IMR-90 (cell line): ENCODE data around the gene SHE. TPM values are rescaled to one million over a fixed set of nuclear protein-coding genes. Genes with fewer than 3 reads are reported as not detected.

Experiments used
- ATAC-seq: fragments of 200-7000 bp; cut with Tn5 transposase; 2 replicates; pipeline ENCODE4 v1.9.1; 2020; ENCODE audit warnings: low read depth, mild to moderate bottlenecking, moderate library complexity
- BruUV-seq: library from RNA; stranded (reverse); fragments of 400-500 nt; replicated peaks from 2 replicates; lab custom pipeline; 2021; lab: Mats Ljungman, UMichigan
- CTCF ChIA-PET: fragments of 300-600 bp; formaldehyde crosslinking; extraction: SDS; loops from one replicate; lab custom pipeline; 2021; ENCODE audit warnings: antibody characterized with exemption; lab: Yijun Ruan, JAX
- POLR2A ChIA-PET: fragments of 300-600 bp; sonication (Branson Sonifier 250); formaldehyde crosslinking; loops from one replicate; lab custom pipeline; 2022; ENCODE audit warnings: antibody characterized with exemption; ENCODE audit not compliant: unreplicated experiment; lab: Charles Lee
- DNase-seq: peaks from one replicate; pipeline ENCODE4 v3.0.0; 2013
- H2AFZ ChIP-seq: replicated peaks from 2 replicates; pipeline ENCODE3; 2013; ENCODE audit warnings: low read length, mild to moderate bottlenecking; ENCODE audit not compliant: poor library complexity
- H2AK5ac ChIP-seq: 2 replicates; pipeline ENCODE4 v1.6.1; 2013; ENCODE audit warnings: low read depth, low read length, inconsistent platforms
- H2AK9ac ChIP-seq: replicated peaks from 2 replicates; pipeline ENCODE3; 2013; ENCODE audit warnings: mild to moderate bottlenecking, low read depth, low read length, moderate library complexity; ENCODE audit not compliant: poor library complexity
- H2BK120ac ChIP-seq: 2 replicates; pipeline ENCODE4 v1.6.1; 2013; ENCODE audit warnings: low read depth, low read length, inconsistent platforms
- H2BK15ac ChIP-seq: 3 replicates; pipeline ENCODE4 v1.6.1; 2013; ENCODE audit warnings: low read depth, low read length, inconsistent platforms
- H2BK20ac ChIP-seq: 2 replicates; pipeline ENCODE4 v1.6.1; 2013; ENCODE audit warnings: low read depth, mild to moderate bottlenecking, inconsistent platforms, low read length, moderate library complexity
- H2BK5ac ChIP-seq: 2 replicates; pipeline ENCODE4 v1.6.1; 2013; ENCODE audit warnings: mild to moderate bottlenecking, low read depth, low read length, inconsistent platforms; ENCODE audit not compliant: poor library complexity, severe bottlenecking
- H3K14ac ChIP-seq: replicated peaks from 2 replicates; pipeline ENCODE4 v1.6.1; 2013; ENCODE audit warnings: low read depth, low read length, inconsistent platforms
- H3K18ac ChIP-seq: 2 replicates; pipeline ENCODE4 v1.6.1; 2013; ENCODE audit warnings: low read depth, low read length, control low read depth
- H3K23ac ChIP-seq: 2 replicates; pipeline ENCODE4 v1.6.1; 2013; ENCODE audit warnings: low read depth, low read length, inconsistent platforms
- H3K27ac ChIP-seq: 2 replicates; pipeline ENCODE4 v1.5.1; 2013; ENCODE audit warnings: mild to moderate bottlenecking, control low read depth, low read length; ENCODE audit not compliant: insufficient read depth
- H3K27me3 ChIP-seq: 2 replicates; pipeline ENCODE4 v1.6.1; 2013; ENCODE audit warnings: low read length; ENCODE audit not compliant: control insufficient read depth, insufficient read depth
- H3K36me3 ChIP-seq: 2 replicates; pipeline ENCODE4 v1.6.1; 2013; ENCODE audit warnings: low read length, mixed read lengths; ENCODE audit not compliant: control insufficient read depth, insufficient read depth
- H3K4ac ChIP-seq: 2 replicates; pipeline ENCODE4 v1.6.1; 2013; ENCODE audit warnings: low read depth, low read length, inconsistent platforms
- H3K4me1 ChIP-seq: 2 replicates; pipeline ENCODE4 v1.6.1; 2013; ENCODE audit warnings: low read length, mixed read lengths; ENCODE audit not compliant: control insufficient read depth, insufficient read depth
- H3K4me2 ChIP-seq: 2 replicates; pipeline ENCODE4 v1.6.1; 2013; ENCODE audit warnings: low read depth, mild to moderate bottlenecking, control low read depth, low read length, moderate library complexity
- H3K4me3 ChIP-seq: 2 replicates; pipeline ENCODE4 v1.5.1; 2013; ENCODE audit warnings: low read depth, mild to moderate bottlenecking, control low read depth, low read length, moderate library complexity; ENCODE audit not compliant: insufficient read depth
- H3K56ac ChIP-seq: 2 replicates; pipeline ENCODE4 v1.6.1; 2013; ENCODE audit warnings: low read length, inconsistent platforms; ENCODE audit not compliant: insufficient read depth; ENCODE audit errors: extremely low read depth
- H3K79me1 ChIP-seq, 2 experiments: 2 replicates each; pipeline ENCODE4 v1.6.1; 2013; ENCODE audit warnings: low read length in 2 of 2, inconsistent platforms in 1 of 2, low read depth in 1 of 2
- H3K9ac ChIP-seq: 2 replicates; pipeline ENCODE4 v1.6.1; 2013; ENCODE audit warnings: low read depth, low read length, control low read depth
- H3K9me1 ChIP-seq: 2 replicates; pipeline ENCODE4 v1.6.1; 2013; ENCODE audit warnings: low read length, inconsistent platforms; ENCODE audit not compliant: insufficient read depth
- H3K9me3 ChIP-seq: 2 replicates; pipeline ENCODE4 v1.6.1; 2013; ENCODE audit warnings: low read length; ENCODE audit not compliant: control insufficient read depth, insufficient read depth
- H4K20me1 ChIP-seq: 2 replicates; pipeline ENCODE4 v1.6.1; 2013; ENCODE audit warnings: low read length, inconsistent platforms; ENCODE audit not compliant: insufficient read depth
- H4K5ac ChIP-seq: 2 replicates; pipeline ENCODE4 v1.6.1; 2013; ENCODE audit warnings: mild to moderate bottlenecking, low read depth, low read length, control low read depth
- H4K8ac ChIP-seq, 2 experiments: 2 replicates each; pipeline ENCODE4 v1.6.1; 2013; ENCODE audit warnings: low read depth in 2 of 2, low read length in 2 of 2, control low read depth in 1 of 2, inconsistent platforms in 1 of 2
- H4K91ac ChIP-seq: 2 replicates; pipeline ENCODE4 v1.6.1; 2013; ENCODE audit warnings: low read depth, low read length, inconsistent platforms; ENCODE audit not compliant: insufficient read depth
- BHLHE40 ChIP-seq: fragments of 150-350 bp; IDR thresholded peaks from 2 replicates; pipeline ENCODE4 v1.6.1; 2016; ENCODE audit warnings: mild to moderate bottlenecking, low read depth, low read length
- CEBPB ChIP-seq: IDR thresholded peaks from 2 replicates; pipeline ENCODE4 v1.6.1; 2012; ENCODE audit warnings: low read depth, low read length, improper control_type of control experiment
- CHD1 ChIP-seq: IDR thresholded peaks from 2 replicates; pipeline ENCODE4 v1.6.1; 2012; ENCODE audit warnings: low read depth, low read length, improper control_type of control experiment
- FOS ChIP-seq: fragments of 150-350 bp; IDR thresholded peaks from 2 replicates; pipeline ENCODE4 v1.6.1; 2016; ENCODE audit warnings: low read depth, low read length
- MXI1 ChIP-seq: IDR thresholded peaks from 2 replicates; pipeline ENCODE4 v1.6.1; 2012; ENCODE audit warnings: low read depth, mild to moderate bottlenecking, low read length, moderate library complexity, borderline replicate concordance
- NFE2L2 ChIP-seq: fragments of 150-350 bp; IDR thresholded peaks from 2 replicates; pipeline ENCODE4 v1.6.1; 2016; ENCODE audit warnings: low read depth, mild to moderate bottlenecking, low read length
- USF2 ChIP-seq: fragments of 150-350 bp; IDR thresholded peaks from 2 replicates; pipeline ENCODE4 v1.6.1; 2017; ENCODE audit warnings: mild to moderate bottlenecking, antibody characterized with exemption, low read length, low read depth
- WGBS, 2 experiments: methylation state at CpG; one replicate each; pipeline versions ENCODE4 v1.1.5 to v1.1.7; 2013; ENCODE audit warnings: missing lambda C conversion rate in 2 of 2; ENCODE audit not compliant: insufficient read length in 1 of 2; ENCODE audit errors: extremely low coverage in 2 of 2; 5-methylcytosine and 5-hydroxymethylcytosine counted together
- dilution Hi-C: fragments of 300-500 bp; cut with HindIII; formaldehyde crosslinking; loops from one replicate; pipeline ENCODE4 v1.14.3; 2018; ENCODE audit warnings: low sequenced_read_pairs; ENCODE audit not compliant: unreplicated experiment
- in situ Hi-C: fragments of 300-500 bp; cut with MboI; formaldehyde crosslinking; loops from 3 replicates; pipeline ENCODE4 v1.14.3; 2019; ENCODE audit warnings: low sequenced_read_pairs, inconsistent platforms, mixed read lengths
- intact Hi-C: fragments of 100-400 bp; cut with micrococcal nuclease; formaldehyde crosslinking; loops from 2 replicates; pipeline ENCODE4 v1.10.0; 2022
- polyA plus RNA-seq, 3 experiments: library from polyadenylated mRNA; depleted of rRNA; stranded (reverse); fragments of >200 nt; gene quantifications; 2 replicates each; pipeline ENCODE4 v1.2.3, GENCODE V29; 2012; ENCODE audit warnings: low replicate concordance in 1 of 3
- total RNA-seq: library from RNA; depleted of rRNA; stranded (reverse); fragments of >200 nt; gene quantifications from 2 replicates; pipeline ENCODE4 v1.2.3, GENCODE V29; 2012

Gene SHE
- total and polyA plus RNA-seq, 2 of the 4 experiments (the other 2 are of a cell fraction): not detected

GRCh38 chr1:154456631-154457030 is 45.6 kb downstream of the SHE start:
- H3K4ac ChIP-seq: no peak overlapping the region
- intact Hi-C loops (no loop called here), in situ Hi-C loops (no loop called here), dilution Hi-C loops (no loop called here)
- no peak overlapping the region for H3K9ac ChIP-seq
- no peak overlapping the region for H2BK20ac ChIP-seq
- no peak overlapping the region for H4K5ac ChIP-seq
- DNase-seq: no peak
- H3K36me3 ChIP-seq: peaks cover 34% of the 10 kb centered on the region
- H4K91ac ChIP-seq: no peak overlapping the region
- H3K27ac ChIP-seq: no peak overlapping the region
- no peaks in the 10 kb centered on the region for H4K20me1 ChIP-seq
- no peaks in the 10 kb centered on the region; the same call in 1 of the 2 replicates for H3K27me3 ChIP-seq
- no peak overlapping the region for H3K4me3 ChIP-seq
- H3K23ac ChIP-seq: no peak overlapping the region
- CTCF ChIA-PET: no interaction called here
- no peak overlapping the region for H4K8ac ChIP-seq
- H3K9me1 ChIP-seq: 0 out of 2 replicates have a peak, but pooled peaks cover 1% of the 10 kb centered on the region
- H3K9me3 ChIP-seq: no peaks in the 10 kb centered on the region
- WGBS, 2 experiments: 71% methylated on average over 4 of the region's 6 CpGs; no CpG with 5 or more reads in 1 of the 2 experiments
- no peak overlapping the region for H2AK9ac ChIP-seq
- no peak overlapping the region for H2BK15ac ChIP-seq
- no peak overlapping the region for H3K4me2 ChIP-seq
- H3K4me1 ChIP-seq: peaks cover 5% of the 10 kb centered on the region
- H3K14ac ChIP-seq: no peak overlapping the region
- no peak for ATAC-seq
- H2BK5ac ChIP-seq: no peak overlapping the region
- no peak overlapping the region for H3K18ac ChIP-seq
- POLR2A ChIA-PET: interaction anchor here (0.7 kb wide), 1 partner anchor 62 kb away, joined by 3 read pairs; no protein-coding TSS in a partner anchor
- TF ChIP-seq FOS (no peak), CHD1 (no peak), NFE2L2 (no peak), BHLHE40 (no peak), USF2 (no peak), MXI1 (no peak), CEBPB (no peak)
- H3K56ac ChIP-seq: no peak overlapping the region
- no TSS peak for BruUV-seq
- no peak overlapping the region for H2BK120ac ChIP-seq
- H2AFZ ChIP-seq: no peak overlapping the region
- no peak overlapping the region for H2AK5ac ChIP-seq
- H3K79me1 ChIP-seq: no peaks in the 10 kb centered on the region
